ENCODE results near the gene HOXD1. TPM values are rescaled to one million over a fixed set of nuclear protein-coding genes. Genes with fewer than 3 reads are reported as not detected.

The HOXD1 gene
- total RNA-seq, 6 experiments from 2014 or later: not detected

- no peak overlapping the region for H3K4me3 Mint-ChIP-seq
- no peak overlapping the region for H3K27ac Mint-ChIP-seq
Measured at GRCh38 chr2:176173567-176174381, 14.7 kb upstream of the HOXD1 start.

GRCh38 chr2:176174382-176174823 is 14.1 kb upstream of the HOXD1 start:
- Mint-ChIP-seq H3K4me3 (no peak overlapping the region), H3K9me3 (0 out of 2 replicates have a peak, but pooled peaks cover 3% of the 10 kb centered on the region), H3K4me1 (ENCODE audit: low read depth) (no peaks in the 10 kb centered on the region), H3K27me3 (ENCODE audit: insufficient read depth) (peaks cover 67% of the 10 kb centered on the region), H3K27ac (no peak overlapping the region), H3K36me3 (ENCODE audit: low read depth) (peaks cover 5% of the 10 kb centered on the region; the same call in 1 of the 2 replicates)
- no peak for TF ChIP-seq CTCF (IDR thresholded peaks at IDR 0.05)
- DNase-seq: no peak

More at GRCh38 chr2:176173567-176174381, 14.7 kb upstream of the HOXD1 start:
- H3K36me3 Mint-ChIP-seq (ENCODE audit: low read depth): peaks cover 5% of the 10 kb centered on the region; the same call in 1 of the 2 replicates
- no peak for DNase-seq
- H3K27me3 Mint-ChIP-seq (ENCODE audit: insufficient read depth): peaks cover 62% of the 10 kb centered on the region
- no peaks in the 10 kb centered on the region for H3K4me1 Mint-ChIP-seq (ENCODE audit: low read depth)
- no peak for TF ChIP-seq CTCF (IDR thresholded peaks at IDR 0.05)
- 0 out of 2 replicates have a peak, but pooled peaks cover 3% of the 10 kb centered on the region for H3K9me3 Mint-ChIP-seq

- no peak for DNase-seq
- Mint-ChIP-seq H3K36me3 (ENCODE audit: low read depth) (peaks cover 5% of the 10 kb centered on the region; the same call in 1 of the 2 replicates), H3K27ac (no peak overlapping the region), H3K9me3 (0 out of 2 replicates have a peak, but pooled peaks cover 3% of the 10 kb centered on the region), H3K27me3 (ENCODE audit: insufficient read depth) (peaks cover 66% of the 10 kb centered on the region), H3K4me3 (no peak overlapping the region), H3K4me1 (ENCODE audit: low read depth) (no peaks in the 10 kb centered on the region)
- TF ChIP-seq CTCF (IDR thresholded peaks at IDR 0.05): no peak
Measured at GRCh38 chr2:176174824-176175708, 13.4 kb upstream of the HOXD1 start.

- Mint-ChIP-seq H3K9me3 (0 out of 2 replicates have a peak, but pooled peaks cover 3% of the 10 kb centered on the region), H3K27me3 (ENCODE audit: insufficient read depth) (peaks cover 60% of the 10 kb centered on the region), H3K4me3 (no peak overlapping the region), H3K27ac (no peak overlapping the region), H3K36me3 (ENCODE audit: low read depth) (peaks cover 5% of the 10 kb centered on the region; the same call in 1 of the 2 replicates), H3K4me1 (ENCODE audit: low read depth) (no peaks in the 10 kb centered on the region)
- TF ChIP-seq CTCF (IDR thresholded peaks at IDR 0.05): no peak
- DNase-seq: no peak
Measured at GRCh38 chr2:176175709-176176607, 12.5 kb upstream of the HOXD1 start.
